Dermis blood vessel endothelial cell (primary cell): ENCODE data around the gene TPP2. TPM values are rescaled to one million over a fixed set of nuclear protein-coding genes. Genes with fewer than 3 reads are reported as not detected.

Experiments
- DNase-seq: peaks from one replicate; pipeline ENCODE4 v3.0.0; 2010
- total RNA-seq: library from RNA; depleted of rRNA; stranded (reverse); fragments of >200 nt; gene quantifications from 2 replicates; pipeline ENCODE4 v1.2.3, GENCODE V29; 2014

The TPP2 gene
- total RNA-seq, 1 donor from 2014 or later = 61.1 TPM

- peak; percentile 18 for DNase-seq
Observed at GRCh38 chr13:102657630-102658029, 60.8 kb downstream of the TPP2 start.

GRCh38 chr13:102658660-102659059 is 61.9 kb downstream of the TPP2 start:
- no peak for DNase-seq

- no peak for DNase-seq
Observed at GRCh38 chr13:102659168-102659713, 62.5 kb downstream of the TPP2 start.

GRCh38 chr13:102667023-102667422 is 70.2 kb downstream of the TPP2 start:
- DNase-seq = no peak

GRCh38 chr13:102667911-102668310 is 71.1 kb downstream of the TPP2 start:
- DNase-seq = no peak

GRCh38 chr13:102670130-102670529 is 73.3 kb downstream of the TPP2 start:
- DNase-seq = no peak

GRCh38 chr13:102675115-102675514 is 78.3 kb downstream of the TPP2 start:
- no peak for DNase-seq

- DNase-seq = no peak
Observed at GRCh38 chr13:102677122-102677521, 80.3 kb downstream of the TPP2 start.

- no peak for DNase-seq
Observed at GRCh38 chr13:102678339-102679107, 81.7 kb downstream of the TPP2 start.

- DNase-seq = no peak
Observed at GRCh38 chr13:102679449-102680132, 82.8 kb downstream of the TPP2 start.

GRCh38 chr13:102680133-102680717 is 83.4 kb downstream of the TPP2 start:
- DNase-seq = no peak

- no peak for DNase-seq
Observed at GRCh38 chr13:102680842-102681740, 84.3 kb downstream of the TPP2 start.

- DNase-seq = no peak
Observed at GRCh38 chr13:102682211-102682610, 85.4 kb downstream of the TPP2 start.

- DNase-seq = no peak
Observed at GRCh38 chr13:102682727-102683126, 85.9 kb downstream of the TPP2 start.

GRCh38 chr13:102683637-102684036 is 86.9 kb downstream of the TPP2 start:
- no peak for DNase-seq

- no peak for DNase-seq
Observed at GRCh38 chr13:102686024-102686423, 89.2 kb downstream of the TPP2 start.

GRCh38 chr13:102687520-102687919 is 90.7 kb downstream of the TPP2 start:
- DNase-seq = no peak

GRCh38 chr13:102688306-102688973 is 91.7 kb downstream of the TPP2 start:
- no peak for DNase-seq

GRCh38 chr13:102690883-102691282 is 94.1 kb downstream of the TPP2 start:
- no peak for DNase-seq

- no peak for DNase-seq
Observed at GRCh38 chr13:102692491-102692826, 95.7 kb downstream of the TPP2 start.

GRCh38 chr13:102693250-102693649 is 96.5 kb downstream of the TPP2 start:
- DNase-seq = no peak

GRCh38 chr13:102693776-102694175 is 97.0 kb downstream of the TPP2 start:
- no peak for DNase-seq
